ENCODE measurements around the gene BMERB1. TPM values are rescaled to one million over a fixed set of nuclear protein-coding genes. Genes with fewer than 3 reads are reported as not detected.

The BMERB1 gene
- total RNA-seq, 1 donor from 2014 or later: 22.6 TPM

- ATAC-seq: no peak
- Histone ChIP-seq H3K27ac (peak overlapping the region; percentile 40), H3K9me3 (no peaks in the 10 kb centered on the region), H3K4me1 (peaks cover 20% of the 10 kb centered on the region), H3K27me3 (no peaks in the 10 kb centered on the region), H3K36me3 (no peaks in the 10 kb centered on the region), H3K4me3 (no peak overlapping the region)
- intact Hi-C loops (cut with DNase I): no loop called here
- no peak for TF ChIP-seq CTCF (IDR thresholded peaks at IDR 0.05)
- no peak for DNase-seq
Observed at GRCh38 chr16:15521758-15522509, 87.5 kb downstream of the BMERB1 start.

- H3K36me3 ChIP-seq: no peaks in the 10 kb centered on the region
- peak; percentile 18 for TF ChIP-seq CTCF (IDR thresholded peaks at IDR 0.05)
- ATAC-seq (peak; percentile 82), DNase-seq (peak; percentile 68)
- H3K4me3 ChIP-seq: no peak overlapping the region
- H3K27ac ChIP-seq: peak overlapping the region; percentile 40
- H3K4me1 ChIP-seq: peaks cover 20% of the 10 kb centered on the region
- H3K27me3 ChIP-seq: no peaks in the 10 kb centered on the region
- intact Hi-C loops (cut with DNase I): no loop called here
- H3K9me3 ChIP-seq: no peaks in the 10 kb centered on the region
Observed at GRCh38 chr16:15523092-15523541, 88.7 kb downstream of the BMERB1 start.

DNA sequence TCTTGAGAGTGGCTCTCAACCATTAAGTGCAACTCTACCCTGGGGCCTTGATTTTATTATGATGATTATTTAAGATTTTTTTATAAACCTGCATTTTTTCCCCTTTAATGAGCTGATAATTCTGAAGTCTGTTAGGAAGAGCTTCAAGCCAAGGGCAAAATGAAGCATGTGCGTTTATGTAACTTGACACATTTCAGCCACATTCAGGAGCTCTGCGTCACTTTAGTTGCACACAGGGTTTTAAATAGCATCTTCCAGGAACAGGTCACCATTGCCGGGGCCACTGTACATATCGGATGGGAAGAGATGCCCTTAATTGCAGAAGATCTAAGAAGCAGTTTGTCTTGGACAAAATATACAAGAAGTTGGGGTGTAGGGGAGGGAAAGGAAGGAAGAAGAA, 89.6 kb downstream of the BMERB1 start:
- no peak for DNase-seq
- no peaks in the 10 kb centered on the region for H3K27me3 ChIP-seq

DNA sequence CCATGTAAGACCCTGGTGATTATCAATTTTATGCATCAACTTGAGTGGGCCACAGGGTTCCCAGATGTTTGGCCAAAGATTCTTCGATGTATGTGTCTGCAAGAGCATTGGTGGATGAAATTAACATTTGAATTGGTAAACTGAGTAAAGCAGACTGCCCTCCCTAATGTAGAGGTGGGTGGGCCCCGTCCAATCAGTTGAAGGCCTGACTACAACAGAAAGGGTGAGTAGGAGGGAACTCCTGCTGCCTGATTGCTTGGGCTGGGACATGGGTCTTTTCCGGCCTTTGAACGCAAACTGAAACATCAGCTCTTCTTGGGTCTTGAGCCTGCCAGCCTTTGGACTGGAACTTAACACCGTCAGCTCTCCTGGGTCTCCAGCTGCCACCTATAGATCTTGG, 90.6 kb downstream of the BMERB1 start:
- DNase-seq (no peak), ATAC-seq (no peak)
- no peak for TF ChIP-seq CTCF (IDR thresholded peaks at IDR 0.05)
- intact Hi-C loops (cut with DNase I): no loop called here
- Histone ChIP-seq H3K27me3 (no peaks in the 10 kb centered on the region), H3K27ac (no peak overlapping the region), H3K4me1 (peaks cover 14% of the 10 kb centered on the region), H3K9me3 (no peaks in the 10 kb centered on the region), H3K36me3 (no peaks in the 10 kb centered on the region), H3K4me3 (no peak overlapping the region)

More for the DNA sequence above, 89.6 kb downstream of the BMERB1 start:
- Histone ChIP-seq H3K27ac (no peak overlapping the region), H3K4me3 (no peak overlapping the region), H3K9me3 (no peaks in the 10 kb centered on the region), H3K36me3 (no peaks in the 10 kb centered on the region), H3K4me1 (peaks cover 20% of the 10 kb centered on the region)
- TF ChIP-seq CTCF (IDR thresholded peaks at IDR 0.05): no peak
- no peak for ATAC-seq
- intact Hi-C loops (cut with DNase I): no loop called here

- DNase-seq (no peak), ATAC-seq (no peak)
- Histone ChIP-seq H3K4me3 (no peak overlapping the region), H3K4me1 (peaks cover 9% of the 10 kb centered on the region), H3K27ac (no peak overlapping the region), H3K9me3 (no peaks in the 10 kb centered on the region), H3K27me3 (no peaks in the 10 kb centered on the region), H3K36me3 (no peaks in the 10 kb centered on the region)
- TF ChIP-seq CTCF (IDR thresholded peaks at IDR 0.05): no peak
- intact Hi-C loops (cut with DNase I): no loop called here
Observed at GRCh38 chr16:15526097-15526496, 91.7 kb downstream of the BMERB1 start.

All from upper lobe of right lung (tissue), 1 donor.